Muscle layer of colon (tissue), 2 donors: ENCODE measurements around the gene CTPS2.
"Not testable (repeated sequence)": the region's sequence is repeated elsewhere in the genome, so short reads cannot be mapped to it uniquely, and the experiment has no call there.

Experiments used
- H3K27ac ChIP-seq: one replicate; pipeline ENCODE4 v1.7.0; 2013; ENCODE audit warnings: low read depth, mild to moderate bottlenecking, low read length, moderate library complexity
- H3K27me3 ChIP-seq, 2 donors: one replicate each; pipeline ENCODE4 v1.7.0; 2013; ENCODE audit warnings: low read length in 2 of 2, mild to moderate bottlenecking in 2 of 2; ENCODE audit not compliant: insufficient read depth in 2 of 2, control insufficient read depth in 1 of 2
- H3K36me3 ChIP-seq: one replicate; pipeline ENCODE4 v1.7.0; 2013; ENCODE audit warnings: mild to moderate bottlenecking, low read length; ENCODE audit not compliant: insufficient read depth
- H3K4me1 ChIP-seq: one replicate; pipeline ENCODE4 v1.7.0; 2013; ENCODE audit warnings: mild to moderate bottlenecking, low read length; ENCODE audit not compliant: insufficient read depth
- H3K4me3 ChIP-seq, 2 donors: one replicate each; pipeline ENCODE4 v1.7.0; 2013; ENCODE audit warnings: low read length in 2 of 2, low read depth in 1 of 2, mild to moderate bottlenecking in 1 of 2, moderate library complexity in 1 of 2
- H3K9ac ChIP-seq: one replicate; pipeline ENCODE4 v1.7.0; 2013; ENCODE audit warnings: low read length
- H3K9me3 ChIP-seq: one replicate; pipeline ENCODE4 v1.7.0; 2013; ENCODE audit warnings: mild to moderate bottlenecking, low read length
- donor health status: abdominal sarcoma.
- donor health status: Adenocarcinoma of cecum.

Gene CTPS2

GRCh38 chrX:16733013-16733412 lies 20.5 kb upstream of the CTPS2 start:
- no peak overlapping the region for H3K4me3 ChIP-seq
- H3K36me3 ChIP-seq = peaks cover 21% of the 10 kb centered on the region
- H3K4me1 ChIP-seq = no peaks in the 10 kb centered on the region
- H3K9ac ChIP-seq = no peak overlapping the region
- H3K27me3 ChIP-seq = no peaks in the 10 kb centered on the region
- no peaks in the 10 kb centered on the region for H3K9me3 ChIP-seq
- H3K27ac ChIP-seq = no peak overlapping the region

DNA sequence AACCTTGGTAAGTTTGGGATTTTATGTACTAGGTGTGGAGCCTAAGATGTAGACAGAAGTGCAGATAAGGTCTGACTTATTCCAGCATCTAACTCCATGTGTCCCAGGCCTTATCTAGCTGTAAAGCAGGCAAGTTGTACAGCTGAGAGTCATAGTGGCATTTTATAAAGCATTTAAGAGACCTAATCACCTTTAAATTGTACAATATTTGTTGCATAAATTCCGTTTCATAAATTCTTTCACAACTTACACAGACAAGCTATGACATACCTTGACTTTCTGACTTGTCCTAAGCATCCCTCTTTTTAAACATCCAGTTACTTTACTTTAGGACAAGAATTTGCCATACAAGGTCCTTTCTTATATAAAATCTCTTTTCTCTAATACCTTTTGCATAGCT lies 18.0 kb upstream of the CTPS2 start:
- H3K9me3 ChIP-seq = no peaks in the 10 kb centered on the region
- no peaks in the 10 kb centered on the region for H3K4me1 ChIP-seq
- H3K4me3 ChIP-seq = no peak overlapping the region
- H3K27ac ChIP-seq = no peak overlapping the region
- H3K9ac ChIP-seq = no peak overlapping the region
- no peaks in the 10 kb centered on the region for H3K27me3 ChIP-seq
- H3K36me3 ChIP-seq = no peaks in the 10 kb centered on the region

- H3K4me1 ChIP-seq = no peaks in the 10 kb centered on the region
- no peak overlapping the region for H3K9ac ChIP-seq
- H3K9me3 ChIP-seq = no peaks in the 10 kb centered on the region
- no peak overlapping the region for H3K4me3 ChIP-seq
- H3K27me3 ChIP-seq = no peaks in the 10 kb centered on the region
- H3K27ac ChIP-seq = no peak overlapping the region
- H3K36me3 ChIP-seq = no peaks in the 10 kb centered on the region
These were observed 15.2 kb upstream of the CTPS2 start for GRCh38 chrX:16727637-16728036.

- not testable (repeated sequence) for H3K9ac ChIP-seq, H3K27ac ChIP-seq, H3K27me3 ChIP-seq, H3K9me3 ChIP-seq, H3K4me1 ChIP-seq, H3K36me3 ChIP-seq, H3K4me3 ChIP-seq
These were observed 14.0 kb upstream of the CTPS2 start for GRCh38 chrX:16726347-16726988.

- no peak overlapping the region for H3K9ac ChIP-seq
- peaks cover 7% of the 10 kb centered on the region for H3K4me1 ChIP-seq
- H3K27me3 ChIP-seq = no peaks in the 10 kb centered on the region
- H3K9me3 ChIP-seq = no peaks in the 10 kb centered on the region
- H3K36me3 ChIP-seq = no peaks in the 10 kb centered on the region
- no peak overlapping the region for H3K27ac ChIP-seq
- no peak overlapping the region for H3K4me3 ChIP-seq
These were observed 12.6 kb upstream of the CTPS2 start for GRCh38 chrX:16725072-16725471.

GRCh38 chrX:16722481-16722880 lies 10.0 kb upstream of the CTPS2 start:
- H3K36me3 ChIP-seq = no peaks in the 10 kb centered on the region
- no peaks in the 10 kb centered on the region for H3K27me3 ChIP-seq
- no peaks in the 10 kb centered on the region for H3K9me3 ChIP-seq

GRCh38 chrX:16719334-16720084 lies 7.0 kb upstream of the CTPS2 start, which contains the start of gene SYAP1:
SYAP1 (plus strand) TSS chrX:16719612; CDS start chrX:16719725, 113 bp downstream.
- Histone ChIP-seq H3K4me3 (peak within 1 kb of the TSS; percentile 78 to 85), H3K4me1 (peaks cover 12% of the 10 kb centered on the region), H3K9ac (peak within 1 kb of the TSS; percentile 93), H3K27ac (peak within 1 kb of the TSS; percentile 91), H3K9me3 (no peaks in the 10 kb centered on the region), H3K36me3 (no peaks in the 10 kb centered on the region), H3K27me3 (no peaks in the 10 kb centered on the region)

More at GRCh38 chrX:16722481-16722880, 10.0 kb upstream of the CTPS2 start:
- no peak overlapping the region for H3K9ac ChIP-seq
- no peak overlapping the region for H3K27ac ChIP-seq
- H3K4me1 ChIP-seq = peaks cover 12% of the 10 kb centered on the region
- no peak overlapping the region for H3K4me3 ChIP-seq

DNA sequence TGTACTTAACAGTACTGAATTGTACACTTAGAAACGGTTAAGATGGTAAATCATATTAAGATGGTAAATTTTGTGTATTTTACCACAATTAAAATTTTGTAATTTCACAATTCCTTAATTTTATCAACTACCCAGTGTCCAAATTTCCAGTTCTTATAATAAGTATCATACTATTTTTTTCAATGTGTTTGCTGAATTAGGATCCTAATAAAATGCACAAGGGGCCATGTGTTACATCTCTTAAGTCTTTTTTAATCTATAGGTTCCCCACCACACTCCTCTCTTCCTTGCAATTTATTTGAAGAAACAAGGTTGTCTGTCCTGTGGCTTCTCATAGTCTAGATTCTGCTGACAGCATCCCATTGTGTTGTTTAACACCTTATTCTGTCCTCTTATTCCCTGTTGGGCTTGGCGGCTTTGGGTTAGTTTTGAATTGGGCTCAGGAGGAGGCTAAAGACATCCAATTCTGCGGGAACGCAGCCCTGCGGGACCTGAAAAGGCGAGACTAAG lies 6.4 kb upstream of the CTPS2 start:
- Histone ChIP-seq H3K9me3 (no peaks in the 10 kb centered on the region), H3K27me3 (peaks cover 0 to 4% of the 10 kb centered on the region in 2 donors), H3K36me3 (no peaks in the 10 kb centered on the region), H3K4me1 (peaks cover 12% of the 10 kb centered on the region), H3K9ac (peak overlapping the region; percentile 93), H3K27ac (peak overlapping the region; percentile 91), H3K4me3 (peak overlapping the region; percentile 78 to 85)

DNA sequence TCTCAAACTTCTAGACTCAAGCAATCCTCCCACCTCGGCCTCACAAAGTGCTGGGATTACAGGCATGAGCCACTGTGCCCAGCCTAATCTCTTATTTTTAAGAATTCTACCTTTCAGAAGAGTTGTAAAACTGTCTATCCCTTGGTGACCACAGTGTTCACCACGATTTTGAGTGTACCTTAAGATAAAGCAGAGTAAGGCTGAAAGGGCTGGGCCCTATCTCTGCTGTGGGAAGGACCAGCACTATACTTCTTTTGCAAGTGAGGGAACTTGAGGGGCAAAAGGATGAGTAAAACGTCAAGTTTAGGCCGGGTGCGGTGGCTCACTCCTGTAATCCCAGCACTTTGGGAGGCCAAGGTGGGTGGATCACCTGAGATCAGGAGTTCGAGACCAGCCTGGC lies 4.0 kb upstream of the CTPS2 start:
- H3K27me3 ChIP-seq = peaks cover 0 to 21% of the 10 kb centered on the region in 2 donors
- not testable (repeated sequence) for H3K36me3 ChIP-seq, H3K9ac ChIP-seq, H3K4me3 ChIP-seq, H3K9me3 ChIP-seq, H3K27ac ChIP-seq
- peaks cover 13% of the 10 kb centered on the region for H3K4me1 ChIP-seq

- H3K27ac ChIP-seq, H3K9ac ChIP-seq, H3K36me3 ChIP-seq, H3K4me3 ChIP-seq, H3K9me3 ChIP-seq: not testable (repeated sequence)
- Histone ChIP-seq H3K4me1 (peaks cover 13% of the 10 kb centered on the region), H3K27me3 (peaks cover 0 to 21% of the 10 kb centered on the region in 2 donors)
These were observed 3.2 kb upstream of the CTPS2 start for GRCh38 chrX:16715638-16716037.

GRCh38 chrX:16714504-16714903 lies 2.0 kb upstream of the CTPS2 start:
- Histone ChIP-seq H3K27ac (no peak overlapping the region), H3K9me3 (no peaks in the 10 kb centered on the region), H3K9ac (no peak overlapping the region), H3K4me1 (peaks cover 9% of the 10 kb centered on the region), H3K36me3 (no peaks in the 10 kb centered on the region), H3K4me3 (no peak overlapping the region), H3K27me3 (peaks cover 0 to 21% of the 10 kb centered on the region in 2 donors)
